GM19035 (cell line): ENCODE data around the gene ZNF8.
"Not testable (repeated sequence)": the region's sequence is repeated elsewhere in the genome, so short reads cannot be mapped to it uniquely, and the experiment has no call there.

ENCODE experiments used
- ATAC-seq: cut with Tn5 transposase; IDR thresholded peaks from one replicate; pipeline ENCODE4 v1.9.1; 2021; ENCODE audit not compliant: unreplicated experiment

ZNF8 gene

DNA sequence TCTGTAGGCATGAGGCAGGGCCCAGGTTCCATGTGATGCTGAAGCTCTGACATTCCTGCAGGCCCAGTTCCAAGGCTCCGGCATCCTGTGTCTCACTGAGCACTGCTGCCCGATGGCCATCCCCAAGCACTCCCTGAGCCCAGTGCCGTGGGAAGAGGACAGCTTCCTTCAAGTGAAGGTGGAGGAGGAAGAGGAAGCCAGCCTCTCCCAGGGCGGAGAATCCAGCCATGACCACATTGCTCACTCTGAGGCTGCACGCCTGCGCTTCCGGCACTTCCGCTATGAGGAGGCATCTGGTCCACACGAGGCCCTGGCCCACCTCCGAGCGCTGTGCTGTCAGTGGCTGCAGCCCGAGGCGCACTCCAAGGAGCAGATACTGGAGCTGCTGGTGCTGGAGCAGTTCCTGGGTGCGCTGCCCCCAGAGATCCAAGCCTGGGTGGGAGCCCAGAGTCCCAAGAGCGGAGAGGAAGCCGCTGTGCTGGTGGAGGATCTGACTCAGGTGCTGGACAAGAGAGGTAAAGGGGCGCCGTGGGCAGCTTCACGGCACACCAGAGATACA is 56.0 kb downstream of the ZNF8 start:
- ATAC-seq = no peak

DNA sequence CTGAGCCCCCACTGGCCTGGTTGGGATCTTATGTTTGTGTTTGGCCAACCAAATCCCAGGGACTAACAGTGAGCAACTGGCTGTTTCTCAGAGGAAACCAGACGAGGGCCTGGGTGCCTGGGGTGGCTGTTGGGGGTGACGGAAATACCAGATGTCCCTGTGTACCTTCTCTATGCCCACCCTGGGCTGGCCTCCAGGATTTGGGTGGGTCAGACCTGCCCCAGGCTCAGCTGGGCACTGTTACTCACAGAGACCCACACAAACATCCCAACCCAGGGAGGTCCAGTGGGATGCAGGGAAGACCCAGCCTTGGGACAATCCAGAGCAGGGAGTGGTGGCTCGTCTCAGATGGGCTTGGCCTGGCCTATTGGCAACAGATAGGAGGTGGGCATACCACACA is 56.9 kb downstream of the ZNF8 start:
- ATAC-seq = no peak

DNA sequence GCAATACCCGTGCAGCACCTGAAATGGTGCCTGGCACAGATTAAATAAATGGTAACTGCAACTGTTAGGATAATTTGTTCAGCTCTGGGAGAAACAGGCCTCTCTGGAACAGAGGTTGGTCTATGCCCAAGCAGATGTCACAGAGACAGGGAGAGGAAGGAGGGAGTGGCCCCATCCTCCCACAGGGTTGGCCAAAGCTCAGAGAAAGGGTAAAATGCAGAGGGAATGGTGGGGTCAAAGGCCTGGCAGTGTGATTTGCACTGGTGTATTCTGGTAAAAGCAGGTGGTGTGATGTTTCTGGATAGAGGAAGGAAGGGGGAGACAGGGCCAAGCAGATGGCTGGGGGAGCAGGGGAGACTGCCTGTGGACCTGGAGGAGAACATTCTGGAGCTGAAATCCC is 57.5 kb downstream of the ZNF8 start:
- ATAC-seq = no peak

DNA sequence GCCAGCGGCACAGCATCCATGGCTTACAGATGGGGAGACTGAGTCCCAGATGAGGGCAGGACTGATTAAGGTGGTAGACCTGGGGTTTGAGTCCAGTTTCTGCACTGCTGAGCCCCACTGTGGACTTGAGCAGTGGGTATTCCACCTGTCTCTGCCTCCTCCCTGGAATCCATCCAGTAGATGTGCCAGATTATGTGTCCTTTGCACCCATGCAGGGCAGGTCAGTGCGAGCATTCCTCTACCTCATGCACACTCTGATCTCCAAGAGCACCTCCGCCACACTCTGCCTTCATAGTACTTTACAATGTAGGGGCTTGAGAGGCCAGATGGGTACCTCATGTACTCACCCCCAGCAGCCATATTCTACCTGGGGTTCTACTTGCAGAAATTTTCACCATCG is 58.1 kb downstream of the ZNF8 start:
- ATAC-seq = no peak

DNA sequence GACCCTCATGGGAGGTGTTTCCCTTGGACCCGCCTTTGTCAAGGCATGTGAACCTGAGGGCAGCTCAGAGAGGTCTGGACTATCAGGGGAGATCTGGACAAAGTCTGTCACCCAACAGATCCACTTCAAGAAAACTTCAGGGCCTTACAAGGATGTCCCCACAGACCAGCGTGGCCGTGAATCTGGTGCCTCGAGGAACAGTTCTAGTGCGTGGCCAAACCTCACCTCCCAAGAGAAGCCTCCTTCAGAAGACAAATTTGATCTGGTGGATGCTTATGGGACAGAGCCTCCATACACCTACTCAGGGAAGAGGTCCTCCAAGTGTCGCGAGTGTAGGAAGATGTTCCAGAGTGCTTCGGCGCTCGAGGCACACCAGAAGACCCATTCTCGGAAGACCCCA is 59.6 kb downstream of the ZNF8 start:
- ATAC-seq = no peak

DNA sequence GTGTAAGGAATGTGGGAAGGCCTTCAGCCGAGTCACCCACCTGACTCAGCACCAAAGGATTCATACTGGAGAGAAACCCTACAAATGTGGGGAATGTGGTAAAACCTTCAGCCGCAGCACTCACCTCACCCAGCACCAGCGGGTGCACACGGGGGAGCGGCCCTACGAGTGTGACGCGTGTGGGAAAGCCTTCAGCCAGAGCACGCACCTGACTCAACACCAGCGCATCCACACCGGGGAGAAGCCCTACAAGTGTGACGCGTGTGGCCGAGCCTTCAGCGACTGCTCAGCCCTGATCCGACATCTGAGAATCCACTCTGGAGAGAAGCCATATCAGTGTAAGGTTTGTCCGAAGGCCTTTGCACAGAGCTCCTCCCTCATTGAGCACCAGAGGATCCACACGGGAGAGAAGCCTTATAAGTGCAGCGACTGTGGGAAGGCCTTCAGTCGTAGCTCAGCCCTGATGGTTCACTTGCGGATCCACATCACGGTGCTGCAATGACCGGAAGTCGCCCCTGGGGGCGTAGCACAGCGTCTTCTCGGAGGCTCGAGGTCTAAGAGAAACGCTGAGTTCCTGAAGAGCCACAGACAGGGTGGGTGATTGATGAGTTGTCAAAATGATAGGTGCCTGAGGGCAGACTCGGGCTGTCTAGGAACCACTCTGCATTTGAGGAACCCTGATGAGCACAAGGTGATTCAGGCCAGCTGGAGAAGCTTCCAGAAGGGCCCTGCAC is 60.2 kb downstream of the ZNF8 start:
- ATAC-seq = no peak

DNA sequence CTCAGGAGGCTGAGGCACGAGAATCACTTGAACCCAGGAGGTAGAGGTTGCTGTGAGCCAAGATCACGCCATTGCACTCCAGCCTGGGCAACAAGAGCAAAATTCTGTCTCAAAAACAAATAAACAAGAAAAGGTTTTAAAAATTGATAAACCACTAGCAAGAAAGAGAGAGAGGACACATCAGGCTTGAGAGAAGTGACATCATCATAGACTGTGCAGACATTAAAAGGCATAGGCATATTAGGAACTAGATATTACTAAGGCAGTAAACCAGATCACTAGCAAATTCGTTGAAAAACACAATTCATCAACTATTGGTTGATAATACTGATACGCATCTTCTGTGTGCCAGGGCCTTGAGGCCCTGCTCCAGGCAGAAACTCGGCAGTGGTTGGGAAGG is 66.8 kb downstream of the ZNF8 start:
- no peak for ATAC-seq

DNA sequence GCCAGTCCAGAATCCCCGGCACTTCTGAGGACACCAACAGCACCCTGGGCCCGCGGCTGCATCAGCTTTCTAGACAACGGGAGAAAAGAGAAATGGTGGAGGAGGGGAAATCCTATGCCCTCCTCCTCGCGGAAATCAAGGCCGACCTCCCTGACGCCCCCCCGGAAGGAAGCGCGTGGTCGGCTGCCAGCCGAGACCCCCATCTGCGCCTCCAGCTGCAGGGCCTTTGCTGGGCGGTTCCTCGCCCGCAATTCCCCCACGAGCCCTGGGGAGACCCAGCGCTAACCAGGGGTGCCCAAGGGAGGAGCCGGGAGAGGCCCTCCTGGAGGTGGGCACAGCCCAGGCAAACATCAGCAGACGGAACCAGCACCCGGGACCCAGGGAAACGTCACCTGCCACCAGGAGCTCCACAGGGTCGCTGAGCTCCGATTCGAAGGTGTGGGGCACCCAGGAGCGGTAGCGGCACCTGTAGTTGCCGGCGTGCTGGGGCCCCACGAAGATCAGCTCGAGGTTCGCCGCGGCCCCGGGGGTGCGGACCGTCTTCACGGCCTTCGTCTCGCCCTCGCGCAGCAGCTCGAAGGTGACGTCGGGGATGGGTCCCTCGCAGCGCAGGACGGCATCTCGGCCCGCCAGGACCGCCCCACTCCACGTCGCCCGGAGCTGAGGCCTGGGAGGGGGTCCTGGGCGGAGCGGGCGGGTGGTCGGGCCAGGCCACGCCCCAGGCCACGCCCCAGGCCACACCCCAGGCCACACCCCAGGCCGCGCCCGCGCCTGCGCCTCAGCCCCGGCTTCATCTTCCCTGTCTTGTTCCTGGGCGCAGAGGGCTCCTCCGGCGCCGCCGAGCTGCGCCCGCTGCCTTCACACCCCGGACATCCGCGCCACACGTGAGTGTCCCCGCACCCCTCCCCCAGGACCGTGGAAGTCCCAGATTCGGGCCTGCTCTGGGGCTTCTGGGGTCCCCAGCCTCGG is 68.5 kb downstream of the ZNF8 start:
- peak; percentile 93 for ATAC-seq

DNA sequence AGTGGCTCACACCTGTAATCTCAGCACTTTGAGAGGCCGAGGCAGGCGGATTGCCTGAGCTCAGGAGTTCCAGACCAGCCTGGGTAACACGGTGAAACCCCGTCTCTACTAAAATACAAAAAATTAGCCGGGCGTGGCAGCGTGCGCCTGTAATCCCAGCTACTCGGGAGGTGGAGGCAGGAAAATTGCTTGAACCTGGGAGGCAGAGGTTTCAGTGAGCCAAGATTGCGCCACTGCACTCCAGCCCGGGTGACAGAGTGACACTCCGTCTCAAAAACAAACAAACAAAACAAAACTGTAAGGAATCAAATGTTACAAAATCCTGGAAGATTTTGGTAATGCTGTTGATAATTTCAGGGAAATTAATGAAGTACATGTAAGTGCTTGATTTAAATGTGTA is 69.3 kb downstream of the ZNF8 start:
- ATAC-seq = not testable (repeated sequence)

DNA sequence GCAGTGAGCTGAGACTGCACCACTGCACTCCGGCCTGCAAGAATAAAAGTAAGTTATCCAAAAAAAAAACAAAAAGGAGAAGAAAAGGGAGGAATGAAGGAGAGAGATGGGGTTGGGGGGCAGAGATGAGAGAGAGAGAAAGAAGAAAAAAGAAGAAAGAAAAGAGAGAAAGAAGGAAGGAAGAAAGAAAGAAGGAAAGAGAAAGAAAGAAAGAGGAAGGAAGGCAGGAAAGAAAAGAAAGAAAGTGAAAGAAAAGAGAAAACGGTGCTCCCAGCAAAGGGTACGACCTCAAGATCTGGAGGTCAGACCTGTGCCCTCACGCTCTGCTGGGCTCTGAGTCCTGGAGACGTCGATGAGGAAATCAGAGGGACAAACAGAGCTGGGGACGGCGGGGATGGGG is 70.8 kb downstream of the ZNF8 start:
- ATAC-seq = no peak

DNA sequence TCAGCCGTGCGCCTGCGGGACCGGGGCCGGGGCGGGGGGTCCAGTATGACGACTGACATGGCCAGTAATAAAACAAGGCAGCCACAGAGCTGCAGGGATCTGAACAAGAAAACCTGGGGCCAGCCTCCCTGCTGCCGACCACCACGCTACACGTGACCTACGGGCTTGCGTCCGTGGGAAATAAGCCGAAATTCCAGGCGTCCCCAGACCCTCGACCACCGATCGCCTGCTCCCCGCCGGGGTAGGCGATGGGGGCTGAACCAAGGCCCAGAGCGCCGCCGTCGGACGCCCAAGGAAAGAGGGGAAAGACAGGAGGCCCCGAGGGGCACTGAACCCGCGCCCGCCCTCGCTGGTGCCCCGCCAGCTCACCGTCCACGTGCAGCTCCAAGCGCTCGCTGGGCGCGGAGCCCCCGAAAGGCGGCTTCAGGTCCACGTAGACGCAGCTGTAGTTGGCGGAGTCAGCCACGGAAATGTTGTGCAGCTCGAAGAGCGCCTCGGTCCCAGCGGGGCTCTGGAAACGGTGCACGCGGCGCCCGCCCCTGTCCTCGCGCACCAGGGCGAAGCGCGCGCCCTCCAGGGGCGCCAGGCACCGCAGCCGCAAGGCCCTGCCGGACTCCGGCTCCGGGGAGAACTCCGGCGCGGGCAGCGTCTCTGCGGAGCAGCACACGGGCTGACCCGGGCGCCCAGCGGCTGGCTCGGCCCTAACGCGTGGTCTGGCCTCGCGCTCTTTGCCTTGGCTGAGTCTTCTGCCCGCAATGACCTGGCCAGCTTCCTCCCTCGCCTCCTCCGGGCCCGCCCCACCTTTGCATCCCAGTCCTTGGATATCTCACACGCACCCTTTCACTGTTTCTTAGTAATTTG is 71.5 kb downstream of the ZNF8 start:
- no peak for ATAC-seq

DNA sequence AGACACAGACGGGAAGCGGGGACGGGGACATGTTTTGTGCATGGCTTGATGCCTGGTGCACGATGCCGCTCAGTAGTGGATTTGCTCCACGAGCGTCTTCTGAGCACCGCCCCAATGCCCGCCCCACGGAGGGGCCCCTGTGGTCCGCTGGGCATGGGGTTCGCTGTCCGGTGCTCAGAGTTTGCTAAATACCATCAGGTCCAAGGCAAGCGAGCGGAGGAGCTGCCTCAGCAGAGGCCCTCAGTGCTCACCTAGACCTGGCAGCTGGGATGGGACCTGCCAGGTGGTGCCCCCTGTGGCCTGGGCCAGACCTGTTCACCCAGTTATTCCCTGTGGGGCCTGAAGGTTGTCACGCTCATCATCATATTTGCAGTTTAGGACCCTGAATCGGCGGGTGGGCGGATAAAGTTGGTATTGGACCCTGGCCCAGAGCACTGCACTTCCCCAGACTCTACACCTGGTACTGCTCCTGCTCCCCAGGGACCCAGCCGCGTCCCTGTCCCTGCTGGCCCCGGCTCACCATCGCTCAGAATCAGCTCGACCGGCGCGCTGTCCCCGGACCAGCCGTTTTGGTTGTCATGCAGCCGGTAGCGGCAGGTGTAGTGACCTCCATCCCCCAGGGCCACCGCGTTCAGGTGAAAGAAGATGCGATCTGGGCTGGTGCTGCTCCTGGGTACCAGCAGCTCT is 72.3 kb downstream of the ZNF8 start:
- ATAC-seq = no peak

DNA sequence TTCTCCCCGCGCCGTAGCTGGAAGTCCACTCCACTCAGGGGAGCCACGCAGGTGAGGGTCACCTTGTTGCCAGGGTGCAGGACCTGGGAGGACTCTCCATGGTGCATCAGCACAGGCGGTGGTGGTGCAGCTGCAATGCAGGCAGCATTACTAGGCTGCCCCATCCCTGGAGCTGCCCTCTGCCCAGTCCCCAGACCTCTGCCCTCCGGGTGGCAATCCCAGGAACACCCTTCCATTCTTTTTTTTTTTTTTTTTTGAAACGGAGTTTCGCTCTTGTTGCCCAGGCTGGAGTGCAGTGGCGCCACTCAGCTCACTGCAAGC is 72.8 kb downstream of the ZNF8 start:
- ATAC-seq = no peak

DNA sequence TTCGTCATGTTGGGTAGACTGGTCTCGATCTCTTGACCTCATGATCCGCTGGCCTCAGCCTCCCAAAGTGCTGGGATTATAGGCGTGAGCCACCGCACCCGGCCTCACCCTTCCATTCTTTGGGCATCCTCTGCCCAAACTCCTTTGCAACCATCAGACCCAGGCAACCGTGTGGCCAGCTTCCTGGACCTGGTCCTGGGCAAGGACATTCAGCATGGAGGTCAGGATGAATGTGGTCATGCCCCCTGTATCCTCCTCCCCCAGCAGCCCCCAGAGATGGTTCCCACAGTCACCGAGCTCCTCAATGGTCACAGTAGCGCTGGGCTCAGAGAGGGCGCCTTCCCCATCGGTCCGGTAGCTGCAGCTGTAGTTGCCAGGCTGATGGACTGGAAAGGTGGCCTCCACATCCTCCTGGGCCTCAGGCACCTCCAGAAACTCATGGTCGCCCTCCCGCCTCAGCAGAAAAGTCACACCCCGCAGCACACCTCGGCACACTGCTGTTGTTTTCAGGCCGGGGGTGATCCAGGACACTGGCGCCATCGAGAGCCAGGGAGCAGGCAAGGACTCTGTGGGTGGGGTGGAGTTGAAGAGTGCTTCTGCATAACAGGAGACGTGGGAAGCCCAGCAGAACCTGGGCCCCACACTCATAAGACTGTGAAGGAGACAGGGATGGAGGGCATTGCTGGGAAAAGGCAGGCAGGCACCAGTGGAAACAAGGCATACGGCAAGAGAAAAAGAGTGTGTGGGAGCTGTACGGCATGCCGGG is 73.4 kb downstream of the ZNF8 start:
- ATAC-seq = no peak
